ENCODE measurements around the gene CAMK2B.

GRCh38 chr7:44313621-44314031, 11.8 kb downstream of the CAMK2B start:
- no peak for TF ChIP-seq CTCF (IDR thresholded peaks at IDR 0.05; ENCODE audit: insufficient read depth, low read length, poor library complexity, severe bottlenecking)
- TF ChIP-seq EZH2phosphoT487 (conservative IDR thresholded peaks at IDR 0.05; ENCODE audit: low read length): no peak
